BJ (cell line): ENCODE measurements around the gene MKNK2. TPM values are rescaled to one million over a fixed set of nuclear protein-coding genes. Genes with fewer than 3 reads are reported as not detected.
A peak's percentile ranks its signal among the peaks of the same experiment; 100 is the strongest.
"Not testable (repeated sequence)": the region's sequence is repeated elsewhere in the genome, so short reads cannot be mapped to it uniquely, and the experiment has no call there.

Experiments
- CTCF ChIA-PET: fragments of 350-600 bp; formaldehyde crosslinking; extraction: SDS; loops from one replicate; lab custom pipeline; 2021; ENCODE audit warnings: antibody characterized with exemption, inconsistent platforms; lab: Yijun Ruan, JAX
- POLR2A ChIA-PET: fragments of 300-600 bp; sonication (Branson Sonifier 250); formaldehyde crosslinking; extraction: SDS; loops from one replicate; lab custom pipeline; 2021; ENCODE audit warnings: antibody characterized with exemption; lab: Charles Lee
- DNase-seq: peaks from one replicate; pipeline ENCODE4 v3.0.0-alpha.2; 2011; ENCODE audit warnings: low read depth
- H3K27me3 ChIP-seq: 2 replicates; pipeline ENCODE4 v1.6.0; 2011; ENCODE audit warnings: low read length; ENCODE audit not compliant: control insufficient read depth, insufficient read depth
- H3K36me3 ChIP-seq: 2 replicates; pipeline ENCODE4 v1.5.1; 2011; ENCODE audit warnings: low read length; ENCODE audit not compliant: control insufficient read depth, insufficient read depth
- H3K4me3 ChIP-seq: 2 replicates; pipeline ENCODE4 v1.5.1; 2011; ENCODE audit warnings: low read depth, mild to moderate bottlenecking, control low read depth, low read length
- polyA plus RNA-seq: library from polyadenylated mRNA; depleted of rRNA; stranded (reverse); fragments of >200 nt; gene quantifications from 2 replicates; pipeline ENCODE4 v1.2.3, GENCODE V29; 2011
- TF ChIP-seq, protein P1 (sequence below): IDR thresholded peaks from 2 replicates; pipeline ENCODE4 v1.5.1; 2011; ENCODE audit warnings: low read depth, mild to moderate bottlenecking, control low read depth, inconsistent platforms, low read length, moderate library complexity; ENCODE audit not compliant: insufficient read depth

The MKNK2 gene
- polyA plus RNA-seq, 1 experiment: 108 TPM

GRCh38 chr19:2034729-2035589 lies 16.1 kb downstream of the MKNK2 start:
- ChIA-PET CTCF (interaction anchor here (0.6 kb wide), 1 partner anchor 471 kb away, joined by 4 read pairs; no protein-coding TSS in a partner anchor), POLR2A (no interaction called here)
- DNase-seq: no peak
- Histone ChIP-seq H3K4me3 (no peak overlapping the region), H3K27me3 (no peaks in the 10 kb centered on the region), H3K36me3 (peaks cover 12% of the 10 kb centered on the region)
- TF ChIP-seq, protein P1, sequence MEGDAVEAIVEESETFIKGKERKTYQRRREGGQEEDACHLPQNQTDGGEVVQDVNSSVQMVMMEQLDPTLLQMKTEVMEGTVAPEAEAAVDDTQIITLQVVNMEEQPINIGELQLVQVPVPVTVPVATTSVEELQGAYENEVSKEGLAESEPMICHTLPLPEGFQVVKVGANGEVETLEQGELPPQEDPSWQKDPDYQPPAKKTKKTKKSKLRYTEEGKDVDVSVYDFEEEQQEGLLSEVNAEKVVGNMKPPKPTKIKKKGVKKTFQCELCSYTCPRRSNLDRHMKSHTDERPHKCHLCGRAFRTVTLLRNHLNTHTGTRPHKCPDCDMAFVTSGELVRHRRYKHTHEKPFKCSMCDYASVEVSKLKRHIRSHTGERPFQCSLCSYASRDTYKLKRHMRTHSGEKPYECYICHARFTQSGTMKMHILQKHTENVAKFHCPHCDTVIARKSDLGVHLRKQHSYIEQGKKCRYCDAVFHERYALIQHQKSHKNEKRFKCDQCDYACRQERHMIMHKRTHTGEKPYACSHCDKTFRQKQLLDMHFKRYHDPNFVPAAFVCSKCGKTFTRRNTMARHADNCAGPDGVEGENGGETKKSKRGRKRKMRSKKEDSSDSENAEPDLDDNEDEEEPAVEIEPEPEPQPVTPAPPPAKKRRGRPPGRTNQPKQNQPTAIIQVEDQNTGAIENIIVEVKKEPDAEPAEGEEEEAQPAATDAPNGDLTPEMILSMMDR: no peak

- DNase-seq, H3K27me3 ChIP-seq, H3K4me3 ChIP-seq, H3K36me3 ChIP-seq, POLR2A ChIA-PET, CTCF ChIA-PET: not testable (repeated sequence)
Measured at GRCh38 chr19:2034253-2034652, 16.8 kb downstream of the MKNK2 start.

DNA sequence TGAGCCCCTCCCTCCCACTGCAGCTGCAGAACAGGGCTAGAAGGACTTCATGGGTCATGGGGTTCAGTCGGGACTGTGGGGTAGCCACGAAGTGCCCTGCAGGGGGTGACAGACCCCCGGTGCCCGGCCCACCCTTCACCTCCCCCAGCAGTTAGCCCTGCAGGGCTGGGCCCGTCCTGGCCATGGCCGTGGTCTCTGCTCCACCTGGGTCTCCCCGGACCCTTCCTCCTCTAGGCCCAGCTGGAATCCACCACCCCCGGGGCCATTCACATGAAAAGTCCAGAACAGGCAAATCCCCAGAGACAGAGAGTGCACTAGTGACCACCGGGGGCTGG lies 17.3 kb downstream of the MKNK2 start:
- peaks cover 6% of the 10 kb centered on the region for H3K36me3 ChIP-seq
- TF ChIP-seq, protein P1: no peak
- CTCF ChIA-PET: interaction anchor here (0.5 kb wide), 1 partner anchor 28 kb away, joined by 3 read pairs; no protein-coding TSS in a partner anchor
- no peak overlapping the region for H3K4me3 ChIP-seq
- H3K27me3 ChIP-seq: no peaks in the 10 kb centered on the region
- POLR2A ChIA-PET: no interaction called here
- DNase-seq: no peak

DNA sequence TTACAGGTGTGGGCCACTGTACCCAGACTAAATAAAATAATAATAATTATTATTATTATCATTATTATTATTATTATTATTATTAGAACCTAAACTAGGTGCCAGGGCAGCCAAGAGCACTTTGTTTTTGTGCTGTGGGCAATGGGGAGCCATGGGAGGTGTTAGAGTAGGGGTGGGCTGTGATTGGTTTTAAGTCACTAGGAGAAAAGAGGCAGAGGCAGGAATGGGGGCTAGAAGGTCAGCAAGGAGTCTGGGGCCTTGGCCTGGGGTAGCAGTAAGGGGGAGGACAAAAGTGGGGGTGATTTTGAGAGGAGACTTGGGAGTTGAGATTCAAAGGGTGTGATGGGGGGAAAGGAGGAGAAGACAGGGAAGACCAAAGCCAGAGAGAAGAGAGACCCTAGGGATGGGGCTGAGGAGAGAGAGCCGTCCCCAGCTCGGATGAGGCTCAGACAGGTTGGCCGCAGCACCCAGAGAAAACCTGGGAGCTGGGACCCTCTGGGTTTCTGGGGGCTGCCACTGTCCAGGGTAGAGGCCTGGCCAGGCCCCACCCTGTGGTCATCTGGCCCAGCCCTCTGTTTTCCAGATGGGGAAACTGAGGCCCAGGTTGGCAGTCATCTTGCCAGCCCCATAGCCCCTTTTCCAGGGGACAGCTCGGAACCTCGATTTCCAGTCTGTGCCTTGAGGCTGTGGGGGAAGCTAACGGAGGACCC lies 17.8 kb downstream of the MKNK2 start:
- Histone ChIP-seq H3K36me3 (peaks cover 1% of the 10 kb centered on the region), H3K27me3 (no peaks in the 10 kb centered on the region), H3K4me3 (no peak overlapping the region)
- ChIA-PET CTCF (interaction anchor here (0.5 kb wide), 1 partner anchor 28 kb away, joined by 3 read pairs; no protein-coding TSS in a partner anchor), POLR2A (no interaction called here)
- DNase-seq: no peak
- TF ChIP-seq, protein P1: no peak

DNA sequence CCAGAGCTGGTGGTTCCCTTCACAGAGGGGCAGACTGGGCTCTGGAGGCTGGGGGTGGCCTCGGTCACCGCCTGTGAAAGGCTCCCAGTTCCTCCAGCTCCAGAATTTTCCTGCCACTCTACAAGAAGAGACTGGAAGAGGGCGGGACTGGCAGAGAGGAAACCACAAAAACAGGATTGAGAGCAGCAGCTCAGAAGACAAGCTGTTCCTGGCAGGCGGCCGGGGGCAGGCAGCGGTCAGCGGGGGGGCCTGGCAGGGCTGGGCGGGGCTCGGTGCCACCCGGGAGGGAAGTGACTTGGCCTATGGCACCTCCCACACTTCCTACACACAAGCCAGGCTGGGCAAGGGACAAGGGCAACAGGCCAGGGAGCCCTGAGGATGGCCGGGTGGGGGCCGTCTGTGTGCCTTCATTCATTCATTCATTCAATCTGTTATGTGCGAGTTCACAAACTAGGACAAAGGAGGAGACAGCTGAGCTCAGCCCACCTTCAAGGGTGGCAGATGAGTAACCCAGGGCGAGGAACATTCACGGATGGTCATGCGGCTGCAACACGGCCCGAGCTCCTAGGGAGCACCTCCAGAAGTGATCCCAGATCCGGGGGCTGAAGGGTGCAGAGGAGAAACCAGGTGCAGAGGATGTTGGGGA lies 18.6 kb downstream of the MKNK2 start:
- peak; percentile 35 for DNase-seq
- H3K4me3 ChIP-seq: no peak overlapping the region
- H3K36me3 ChIP-seq: no peaks in the 10 kb centered on the region
- POLR2A ChIA-PET: no interaction called here
- no peaks in the 10 kb centered on the region for H3K27me3 ChIP-seq
- CTCF ChIA-PET: interaction anchor here (1.1 kb wide), 1 partner anchor 9 kb away, joined by 4 read pairs; no protein-coding TSS in a partner anchor
- TF ChIP-seq, protein P1: no peak
